ENCODE data around the gene ZDHHC12. TPM values are rescaled to one million over a fixed set of nuclear protein-coding genes. Genes with fewer than 3 reads are reported as not detected.

ZDHHC12 gene
- total and polyA plus RNA-seq, 2 of the 8 experiments (the other 6 are each of a cell fraction or from before 2014, with no cell fraction given): 35.0 to 93.8 TPM

GRCh38 chr9:128694344-128694743 lies 29.6 kb downstream of the ZDHHC12 start (continued):
- TF ChIP-seq CHD7 (IDR thresholded peaks at IDR 0.05; ENCODE audit: insufficient replicate concordance, low read length) (no peak), CREB1 (IDR thresholded peaks at IDR 0.05) (no peak), SIN3A (conservative IDR thresholded peaks at IDR 0.05 in 1 of 2, IDR thresholded peaks at IDR 0.05 in 1 of 2; ENCODE audit: low read depth in 1 of 2, low read length in 2 of 2) (no peak), PHF8 (conservative IDR thresholded peaks at IDR 0.05; ENCODE audit: low read depth, low read length) (no peak)

Measured in H1 (cell line).